ENCODE measurements around the gene ATP8A2.

Gene ATP8A2

DNA sequence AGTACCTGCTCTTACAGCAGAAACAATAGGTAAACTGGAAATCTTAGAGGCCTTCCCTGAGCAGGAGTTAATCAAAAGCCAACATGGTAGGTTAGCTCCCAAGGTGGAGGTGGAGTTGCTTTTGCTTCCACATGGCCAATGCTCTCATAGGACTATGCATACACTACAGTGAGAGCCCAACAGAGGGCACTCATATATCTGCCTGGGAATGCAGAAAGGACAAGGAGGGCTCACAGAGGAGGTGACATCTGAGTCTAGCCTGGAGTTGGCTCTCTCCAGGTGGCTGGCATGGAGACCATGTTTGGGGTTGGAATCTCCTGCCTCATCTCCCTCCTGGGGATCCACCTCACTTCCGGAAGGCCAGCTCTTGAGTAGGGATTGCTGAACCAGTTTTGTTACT, 34.6 kb downstream of the ATP8A2 start:
- TF ChIP-seq, protein P1, sequence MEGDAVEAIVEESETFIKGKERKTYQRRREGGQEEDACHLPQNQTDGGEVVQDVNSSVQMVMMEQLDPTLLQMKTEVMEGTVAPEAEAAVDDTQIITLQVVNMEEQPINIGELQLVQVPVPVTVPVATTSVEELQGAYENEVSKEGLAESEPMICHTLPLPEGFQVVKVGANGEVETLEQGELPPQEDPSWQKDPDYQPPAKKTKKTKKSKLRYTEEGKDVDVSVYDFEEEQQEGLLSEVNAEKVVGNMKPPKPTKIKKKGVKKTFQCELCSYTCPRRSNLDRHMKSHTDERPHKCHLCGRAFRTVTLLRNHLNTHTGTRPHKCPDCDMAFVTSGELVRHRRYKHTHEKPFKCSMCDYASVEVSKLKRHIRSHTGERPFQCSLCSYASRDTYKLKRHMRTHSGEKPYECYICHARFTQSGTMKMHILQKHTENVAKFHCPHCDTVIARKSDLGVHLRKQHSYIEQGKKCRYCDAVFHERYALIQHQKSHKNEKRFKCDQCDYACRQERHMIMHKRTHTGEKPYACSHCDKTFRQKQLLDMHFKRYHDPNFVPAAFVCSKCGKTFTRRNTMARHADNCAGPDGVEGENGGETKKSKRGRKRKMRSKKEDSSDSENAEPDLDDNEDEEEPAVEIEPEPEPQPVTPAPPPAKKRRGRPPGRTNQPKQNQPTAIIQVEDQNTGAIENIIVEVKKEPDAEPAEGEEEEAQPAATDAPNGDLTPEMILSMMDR (IDR thresholded peaks at IDR 0.05; ENCODE audit: insufficient read depth, low read length, poor library complexity, severe bottlenecking), result peak; percentile 21
- Histone ChIP-seq H3K36me3 (ENCODE audit: control insufficient read depth, insufficient read depth, low read length) (no peaks in the 10 kb centered on the region), H3K27me3 (replicated peaks; ENCODE audit: control insufficient read depth, insufficient read depth, low read length) (no peaks in the 10 kb centered on the region; the same call in none of the 2 replicates), H3K4me3 (replicated peaks; ENCODE audit: low read depth, low read length) (no peak overlapping the region)
- no peak for DNase-seq (ENCODE audit: extremely low read depth, insufficient read length)

GRCh38 chr13:25409938-25410337, 38.2 kb downstream of the ATP8A2 start:
- DNase-seq (ENCODE audit: extremely low read depth, insufficient read length), result no peak
- Histone ChIP-seq H3K4me3 (replicated peaks; ENCODE audit: low read depth, low read length) (no peak overlapping the region), H3K27me3 (replicated peaks; ENCODE audit: control insufficient read depth, insufficient read depth, low read length) (no peaks in the 10 kb centered on the region; the same call in none of the 2 replicates), H3K36me3 (ENCODE audit: control insufficient read depth, insufficient read depth, low read length) (no peaks in the 10 kb centered on the region)
- TF ChIP-seq, protein P1 (IDR thresholded peaks at IDR 0.05; ENCODE audit: insufficient read depth, low read length, poor library complexity, severe bottlenecking), result no peak

DNA sequence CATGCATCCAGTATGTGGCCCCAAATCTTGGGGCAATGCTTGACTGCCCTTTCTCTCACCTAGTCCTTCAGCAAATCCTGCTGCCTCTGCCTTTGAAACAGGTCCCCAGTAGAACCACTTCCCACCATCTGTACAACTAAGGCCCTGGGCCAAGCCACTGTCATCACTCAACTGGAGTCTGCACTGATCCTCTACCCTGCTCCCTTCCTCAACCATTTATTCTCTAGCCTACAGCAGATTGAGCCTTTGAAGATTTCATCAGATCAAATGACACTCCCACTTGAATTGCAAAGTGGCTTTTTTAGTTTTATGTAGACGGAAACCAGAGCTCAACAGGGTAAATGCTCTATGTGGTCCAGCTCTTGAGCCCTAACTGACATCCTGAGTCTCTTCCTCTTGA, 43.5 kb downstream of the ATP8A2 start:
- no peaks in the 10 kb centered on the region for H3K36me3 ChIP-seq (ENCODE audit: control insufficient read depth, insufficient read depth, low read length)
- no peak for DNase-seq (ENCODE audit: extremely low read depth, insufficient read length)
- TF ChIP-seq, protein P1 (IDR thresholded peaks at IDR 0.05; ENCODE audit: insufficient read depth, low read length, poor library complexity, severe bottlenecking), result no peak
- no peaks in the 10 kb centered on the region; the same call in 1 of the 2 replicates for H3K27me3 ChIP-seq (replicated peaks; ENCODE audit: control insufficient read depth, insufficient read depth, low read length)
- no peak overlapping the region for H3K4me3 ChIP-seq (replicated peaks; ENCODE audit: low read depth, low read length)

- DNase-seq (ENCODE audit: extremely low read depth, insufficient read length), result no peak
- TF ChIP-seq, protein P1 (IDR thresholded peaks at IDR 0.05; ENCODE audit: insufficient read depth, low read length, poor library complexity, severe bottlenecking), result no peak
- no peak overlapping the region for H3K4me3 ChIP-seq (replicated peaks; ENCODE audit: low read depth, low read length)
- H3K36me3 ChIP-seq (ENCODE audit: control insufficient read depth, insufficient read depth, low read length), result no peaks in the 10 kb centered on the region
- H3K27me3 ChIP-seq (replicated peaks; ENCODE audit: control insufficient read depth, insufficient read depth, low read length), result no peaks in the 10 kb centered on the region; the same call in 1 of the 2 replicates
Measured at GRCh38 chr13:25417535-25417934, 45.8 kb downstream of the ATP8A2 start.

- no peaks in the 10 kb centered on the region; the same call in 1 of the 2 replicates for H3K27me3 ChIP-seq (replicated peaks; ENCODE audit: control insufficient read depth, insufficient read depth, low read length)
- no peak for DNase-seq (ENCODE audit: extremely low read depth, insufficient read length)
Measured at GRCh38 chr13:25420161-25420560, 48.4 kb downstream of the ATP8A2 start.

More at GRCh38 chr13:25420161-25420560, 48.4 kb downstream of the ATP8A2 start:
- no peaks in the 10 kb centered on the region for H3K36me3 ChIP-seq (ENCODE audit: control insufficient read depth, insufficient read depth, low read length)
- TF ChIP-seq, protein P1 (IDR thresholded peaks at IDR 0.05; ENCODE audit: insufficient read depth, low read length, poor library complexity, severe bottlenecking), result no peak
- no peak overlapping the region for H3K4me3 ChIP-seq (replicated peaks; ENCODE audit: low read depth, low read length)

Data from GM06990 (cell line).